HL-60 (cell line): ENCODE results near the gene MRPS23.

Experiments
- POLR2AphosphoS5 ChIP-seq: IDR thresholded peaks from 2 replicates; pipeline ENCODE4 v1.6.1; 2012; ENCODE audit warnings: low read depth
- REST ChIP-seq: IDR thresholded peaks from 2 replicates; pipeline ENCODE4 v1.6.1; 2012; ENCODE audit warnings: low read depth; ENCODE audit not compliant: insufficient replicate concordance
- SPI1 ChIP-seq: IDR thresholded peaks from 2 replicates; pipeline ENCODE4 v1.6.1; 2012; ENCODE audit warnings: low read depth, mild to moderate bottlenecking, borderline replicate concordance
- TF ChIP-seq, protein P1 (sequence below): IDR thresholded peaks from one replicate; pipeline ENCODE4 v1.5.1; 2011; ENCODE audit warnings: low read length, control low read depth, inconsistent platforms; ENCODE audit not compliant: insufficient read depth

DNA sequence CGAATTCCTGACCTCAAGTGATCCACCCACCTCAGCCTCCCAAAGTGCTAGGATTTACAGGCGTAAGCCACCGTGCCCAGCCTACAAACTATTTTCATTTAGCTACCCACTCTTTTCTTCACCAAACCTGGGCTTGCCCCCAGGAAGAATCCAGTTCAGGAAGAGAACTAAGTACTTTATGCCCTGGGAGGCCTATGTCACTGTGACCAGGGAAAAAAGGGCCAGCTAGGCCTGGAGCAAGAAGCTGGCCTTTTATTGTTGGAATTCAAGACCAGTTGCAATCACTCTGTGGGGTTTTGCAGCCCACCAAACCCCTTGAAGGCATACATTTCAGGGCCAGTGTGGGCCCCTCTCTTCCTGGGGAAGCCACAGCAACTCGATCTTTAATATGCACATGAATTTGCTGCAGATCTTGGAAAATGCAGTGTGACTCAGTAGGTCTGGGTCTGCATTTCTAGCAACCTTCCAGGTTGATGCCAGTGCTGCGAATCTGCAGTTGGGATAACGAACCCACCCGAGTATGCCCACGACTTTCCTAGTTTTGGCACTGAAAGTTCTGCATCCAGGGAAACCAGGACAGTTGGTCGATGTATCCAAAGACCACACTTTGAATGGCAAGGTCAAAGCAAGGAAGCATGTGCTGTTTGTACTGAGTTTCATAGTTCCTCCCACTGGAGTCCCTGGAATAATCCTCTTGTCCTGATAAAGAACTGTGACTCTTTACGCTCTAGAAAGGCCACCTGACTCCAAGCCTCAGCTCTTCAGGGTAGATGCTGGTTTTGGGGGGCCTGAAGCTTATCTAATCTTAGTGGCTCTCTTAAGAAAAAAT lies 7.2 kb upstream of the MRPS23 start:
- TF ChIP-seq, protein P1, sequence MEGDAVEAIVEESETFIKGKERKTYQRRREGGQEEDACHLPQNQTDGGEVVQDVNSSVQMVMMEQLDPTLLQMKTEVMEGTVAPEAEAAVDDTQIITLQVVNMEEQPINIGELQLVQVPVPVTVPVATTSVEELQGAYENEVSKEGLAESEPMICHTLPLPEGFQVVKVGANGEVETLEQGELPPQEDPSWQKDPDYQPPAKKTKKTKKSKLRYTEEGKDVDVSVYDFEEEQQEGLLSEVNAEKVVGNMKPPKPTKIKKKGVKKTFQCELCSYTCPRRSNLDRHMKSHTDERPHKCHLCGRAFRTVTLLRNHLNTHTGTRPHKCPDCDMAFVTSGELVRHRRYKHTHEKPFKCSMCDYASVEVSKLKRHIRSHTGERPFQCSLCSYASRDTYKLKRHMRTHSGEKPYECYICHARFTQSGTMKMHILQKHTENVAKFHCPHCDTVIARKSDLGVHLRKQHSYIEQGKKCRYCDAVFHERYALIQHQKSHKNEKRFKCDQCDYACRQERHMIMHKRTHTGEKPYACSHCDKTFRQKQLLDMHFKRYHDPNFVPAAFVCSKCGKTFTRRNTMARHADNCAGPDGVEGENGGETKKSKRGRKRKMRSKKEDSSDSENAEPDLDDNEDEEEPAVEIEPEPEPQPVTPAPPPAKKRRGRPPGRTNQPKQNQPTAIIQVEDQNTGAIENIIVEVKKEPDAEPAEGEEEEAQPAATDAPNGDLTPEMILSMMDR, result no peak
- TF ChIP-seq POLR2AphosphoS5 (no peak), REST (no peak), SPI1 (no peak)
